GM19238 (cell line): ENCODE data around the gene FHAD1.
"Not testable (repeated sequence)": the region's sequence is repeated elsewhere in the genome, so short reads cannot be mapped to it uniquely, and the experiment has no call there.

Experiments
- DNase-seq: peaks from one replicate; pipeline ENCODE4 v3.0.0; 2011; ENCODE audit warnings: low spot score; ENCODE audit not compliant: insufficient read length

The FHAD1 gene

DNA sequence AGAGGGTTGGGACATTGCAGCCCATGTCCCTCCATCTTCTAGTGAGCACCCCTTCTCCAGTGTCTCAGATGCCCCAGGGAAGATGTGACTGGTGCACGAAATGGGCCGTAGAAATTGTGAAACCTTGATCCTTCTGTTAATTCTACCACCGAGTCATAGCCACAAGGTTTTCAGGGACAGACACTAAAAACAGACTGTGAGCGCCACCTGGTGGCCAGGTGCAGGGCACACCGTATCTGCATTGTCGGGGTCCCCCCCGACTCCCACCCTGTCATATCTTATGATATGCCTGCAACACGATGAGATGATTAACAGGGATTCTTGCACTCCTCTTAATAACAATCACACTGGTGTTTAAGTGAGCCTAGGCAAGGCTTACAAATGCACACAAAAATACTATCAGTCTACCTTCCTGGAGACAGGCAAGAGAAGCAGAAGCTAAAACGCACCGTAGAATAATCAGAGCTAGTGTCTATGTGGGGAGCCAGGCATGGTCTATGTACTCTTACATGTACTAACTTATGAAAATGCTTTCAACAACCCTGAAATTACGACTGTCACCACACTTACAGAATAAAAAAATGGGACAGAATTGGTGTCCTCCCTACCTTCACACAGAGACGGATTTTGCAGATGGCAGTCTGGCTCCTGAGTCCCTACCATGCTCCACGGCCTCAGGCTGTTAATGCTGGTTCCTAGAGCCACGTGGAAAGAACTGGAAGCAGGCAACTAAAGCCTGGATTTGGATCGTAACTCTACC is 57.9 kb downstream of the FHAD1 start:
- peak; percentile 26 for DNase-seq

DNA sequence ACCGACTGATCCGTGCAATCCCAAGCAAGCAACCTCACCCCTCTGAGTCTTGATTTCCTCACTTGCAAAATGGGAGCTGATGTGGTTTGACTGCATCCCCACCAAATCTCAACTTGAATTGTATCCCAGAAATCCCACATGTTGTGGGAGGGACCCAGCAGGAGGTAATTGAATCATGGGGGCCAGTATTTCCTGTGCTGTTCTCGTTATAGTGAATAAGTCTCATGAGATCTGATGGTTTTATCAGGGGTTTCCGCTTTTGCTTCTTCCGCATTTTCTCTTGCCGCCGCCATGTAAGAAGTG is 58.4 kb downstream of the FHAD1 start:
- DNase-seq, result no peak

DNA sequence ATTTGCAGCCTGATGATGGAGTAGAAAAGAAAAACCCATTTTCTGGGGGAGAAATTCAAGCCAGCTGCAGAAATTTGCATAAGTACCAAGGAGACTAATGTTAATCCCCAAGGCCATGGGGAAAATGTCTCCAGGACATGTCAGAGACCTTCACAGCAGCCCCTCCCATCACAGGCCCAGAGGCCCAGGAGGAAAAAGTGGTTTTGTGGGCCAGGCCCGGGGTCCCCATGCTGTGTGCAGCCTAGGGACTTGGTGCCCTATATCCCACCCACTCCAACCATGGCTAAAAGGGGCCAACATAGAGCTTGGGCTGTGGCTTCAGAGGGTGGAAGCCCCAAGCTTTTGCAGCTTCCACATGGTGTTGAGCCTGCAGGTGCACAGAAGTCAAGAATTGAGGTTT is 59.3 kb downstream of the FHAD1 start:
- not testable (repeated sequence) for DNase-seq

DNA sequence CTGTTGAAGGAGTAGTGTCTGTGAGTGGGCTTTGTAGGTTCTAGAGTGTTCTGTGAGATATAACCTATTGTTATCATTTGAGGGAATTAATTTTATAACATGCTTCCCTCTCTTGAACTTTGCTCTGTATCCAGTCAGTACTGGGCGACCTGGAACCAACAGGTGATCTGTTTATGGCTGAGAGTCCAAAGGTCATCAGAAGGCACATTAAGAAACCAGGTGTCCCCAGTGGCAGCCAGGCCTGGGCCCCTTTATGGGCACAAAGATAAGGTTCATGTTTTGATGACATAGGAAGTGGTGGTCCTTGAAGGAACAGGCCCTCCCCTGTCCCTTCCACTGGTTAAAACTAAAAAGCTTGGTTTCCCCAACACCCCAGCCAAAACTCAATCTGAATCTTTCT is 61.1 kb downstream of the FHAD1 start:
- DNase-seq, result no peak

DNA sequence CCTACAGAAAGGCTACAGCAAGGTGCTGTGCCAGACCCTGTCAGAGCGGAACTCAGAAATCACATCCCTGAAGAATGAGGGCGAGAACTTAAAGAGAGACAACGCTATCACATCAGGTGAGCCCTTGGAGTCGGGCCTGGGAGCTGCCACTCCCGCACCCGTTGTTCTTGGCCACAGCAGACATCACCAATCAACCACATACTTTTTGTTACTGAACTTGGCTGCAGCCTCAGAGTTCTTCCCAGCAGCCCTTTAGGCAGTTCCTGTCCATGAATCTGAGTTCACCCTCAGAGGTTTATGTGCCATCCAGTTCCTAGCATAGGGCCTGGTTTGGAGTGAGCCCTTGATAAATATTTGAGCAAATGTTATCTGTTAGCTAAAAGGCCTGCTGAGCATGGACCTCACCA is 61.6 kb downstream of the FHAD1 start:
- DNase-seq, result no peak

DNA sequence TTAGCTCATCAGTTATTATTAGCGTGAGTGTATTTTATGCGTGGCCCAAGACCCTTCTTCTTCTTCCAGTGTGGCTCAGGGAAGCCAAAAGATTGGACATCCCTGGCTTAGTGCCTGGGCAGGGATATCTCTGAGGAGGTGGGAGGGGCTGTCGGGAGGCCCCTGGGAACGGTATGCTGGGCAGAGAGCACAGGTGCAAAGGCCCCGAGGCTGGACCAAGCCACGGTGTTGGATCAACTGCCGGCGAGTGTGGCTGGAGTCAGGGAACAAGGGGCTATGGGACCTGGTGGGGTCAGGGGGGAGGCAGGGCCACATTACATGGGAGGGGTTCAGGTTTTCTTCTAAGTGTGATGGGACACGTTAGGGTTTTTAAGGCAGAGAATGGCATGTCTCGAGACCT is 62.7 kb downstream of the FHAD1 start:
- no peak for DNase-seq

DNA sequence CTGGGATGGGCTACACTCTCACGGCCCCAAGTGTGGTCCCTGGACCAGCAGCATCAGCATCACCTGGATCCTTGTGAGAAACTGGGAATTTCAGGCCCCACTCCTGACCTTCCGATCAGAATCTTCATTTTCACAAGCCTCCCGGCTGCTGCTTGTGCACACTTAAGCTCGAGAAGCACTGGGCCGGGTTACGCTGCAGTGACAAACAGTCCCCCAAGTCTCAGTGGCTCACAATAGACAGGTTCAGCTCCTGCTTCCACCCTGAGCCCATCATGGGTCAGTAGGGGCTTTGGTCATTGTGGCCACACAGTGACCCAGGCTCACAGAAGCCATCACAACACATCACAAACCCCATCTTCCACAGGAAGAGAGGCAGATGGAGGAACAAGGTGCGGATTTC is 63.5 kb downstream of the FHAD1 start:
- DNase-seq, result no peak

DNA sequence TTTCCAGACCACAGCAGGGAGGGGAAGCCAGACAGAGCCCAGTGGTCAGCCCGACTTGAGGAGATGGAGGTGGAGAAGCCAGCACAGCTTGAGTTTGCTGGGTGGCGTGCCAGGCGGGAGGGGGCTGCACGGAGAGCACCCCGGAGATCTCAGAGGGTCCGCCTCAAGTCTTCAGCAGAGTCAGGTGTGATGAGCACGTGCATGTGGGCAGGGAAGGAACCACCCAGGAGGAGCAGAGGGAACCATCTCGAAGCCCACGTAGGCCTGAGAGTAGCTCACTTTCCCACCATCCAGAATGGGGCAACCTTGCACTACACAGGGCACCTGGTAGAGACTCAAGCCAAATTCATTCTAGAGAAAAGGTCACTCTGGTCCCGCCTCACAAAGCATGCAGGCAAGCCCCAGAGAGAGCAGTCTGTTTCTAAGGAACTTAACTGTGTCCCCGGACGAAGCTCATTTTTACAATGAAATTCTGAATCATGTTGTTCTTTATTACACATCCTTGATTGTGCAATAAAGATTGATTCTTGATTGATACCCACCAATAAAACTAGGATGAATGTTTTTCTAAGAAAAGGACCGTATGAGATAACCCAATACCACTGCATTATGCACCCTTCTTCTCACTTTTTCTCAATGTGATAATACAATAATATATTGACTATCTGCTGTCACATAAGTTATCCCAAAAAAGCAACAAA is 64.2 kb downstream of the FHAD1 start:
- no peak for DNase-seq

DNA sequence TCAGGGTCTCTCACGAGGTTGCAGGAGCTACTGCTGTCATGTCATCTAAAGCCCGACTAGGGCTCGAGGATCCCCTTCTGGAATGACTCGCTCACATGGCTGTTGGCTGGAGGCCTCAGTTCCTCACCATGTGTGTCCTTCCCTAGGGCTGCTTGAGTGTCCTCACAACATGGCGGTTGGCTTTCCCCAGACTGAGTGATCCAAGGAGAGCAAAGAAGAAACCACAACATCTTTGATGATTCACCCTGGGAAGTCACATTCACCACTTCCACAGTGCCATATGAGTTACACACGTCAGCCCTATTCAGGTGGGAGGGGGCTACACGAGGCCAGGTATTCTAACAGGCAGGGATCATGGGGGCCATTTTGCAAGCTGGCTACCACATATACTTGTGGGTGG is 64.9 kb downstream of the FHAD1 start:
- DNase-seq, result no peak

DNA sequence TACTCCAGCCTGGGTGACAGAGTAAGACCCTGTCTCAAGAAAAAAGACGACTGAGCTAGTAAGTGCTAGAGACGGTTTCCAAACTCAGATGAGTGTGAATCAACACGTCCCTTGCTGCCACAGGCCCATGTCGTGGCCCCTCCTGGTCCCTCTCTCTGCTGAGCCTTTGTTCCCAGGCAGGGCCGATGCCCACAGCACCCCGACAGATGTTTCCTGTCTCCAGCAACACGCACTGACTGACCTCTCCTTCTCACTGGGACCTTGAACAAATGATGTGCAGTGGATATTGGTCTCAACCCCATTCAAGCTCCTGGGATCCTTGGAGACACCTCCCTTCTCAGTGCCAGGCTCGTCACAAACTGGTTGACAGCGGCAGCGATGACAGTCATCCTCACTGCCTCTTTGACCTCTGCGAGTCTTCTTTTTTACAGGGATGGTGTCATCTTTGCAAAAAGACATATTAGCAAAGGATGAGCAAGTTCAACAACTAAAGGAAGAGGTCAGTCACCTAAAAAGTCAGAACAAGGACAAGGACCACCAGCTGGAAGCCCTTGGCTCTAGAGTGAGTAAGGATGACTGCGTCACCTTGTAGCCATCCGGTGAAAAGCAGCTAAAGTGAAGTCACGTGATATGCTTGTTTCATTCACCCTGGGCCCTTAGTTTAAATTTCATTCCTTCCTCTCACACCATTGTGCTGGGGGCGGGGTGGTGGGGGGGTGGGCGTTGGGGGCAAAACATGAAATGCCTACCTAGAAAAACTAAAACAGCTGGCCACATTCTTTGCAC is 65.8 kb downstream of the FHAD1 start:
- no peak for DNase-seq

DNA sequence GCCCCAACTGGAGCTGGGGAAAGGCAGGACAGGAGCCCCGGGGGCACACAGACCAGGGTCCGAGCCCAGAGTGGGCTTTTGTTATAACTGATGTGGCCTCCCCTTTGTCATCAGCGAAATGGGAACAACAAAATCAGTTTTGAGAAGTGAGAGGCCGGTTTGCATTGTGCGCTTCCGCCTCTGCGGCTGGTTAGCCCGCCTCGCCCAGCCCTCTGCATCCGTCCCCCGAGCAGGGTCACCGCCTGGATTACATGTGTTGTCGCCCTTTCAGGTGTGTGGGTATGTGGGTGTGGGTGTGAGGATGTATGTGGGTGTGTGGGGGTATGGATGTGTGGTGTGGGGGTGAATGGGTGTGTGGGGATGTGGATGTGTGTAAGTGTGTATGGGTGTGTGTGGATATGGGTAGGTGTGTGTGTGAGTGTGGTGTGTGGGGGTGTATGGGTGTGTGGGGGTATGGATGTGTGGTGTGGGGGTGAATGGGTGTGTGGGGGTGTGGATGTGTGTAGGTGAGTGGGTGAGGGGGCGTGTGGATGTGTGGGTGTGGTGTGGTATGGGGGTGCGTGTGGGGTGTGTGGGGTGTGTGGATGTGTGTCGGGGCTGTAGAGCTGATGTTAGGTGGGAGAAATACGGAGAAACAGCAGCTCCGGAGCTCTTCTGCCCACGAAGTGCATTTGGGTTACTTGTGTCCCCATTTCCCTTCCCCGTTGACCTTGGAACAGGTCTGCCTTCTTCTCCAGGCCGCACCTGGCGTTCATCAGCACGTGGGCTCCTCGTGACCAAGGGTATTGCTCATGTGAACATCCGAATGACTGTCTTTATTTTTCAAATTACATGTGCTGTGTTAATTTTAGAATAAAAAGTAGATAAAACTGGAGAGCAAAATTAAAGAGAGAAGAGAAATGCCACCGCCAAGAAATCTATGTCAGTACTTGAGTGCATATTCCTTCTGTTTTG is 67.6 kb downstream of the FHAD1 start:
- DNase-seq, result no peak

DNA sequence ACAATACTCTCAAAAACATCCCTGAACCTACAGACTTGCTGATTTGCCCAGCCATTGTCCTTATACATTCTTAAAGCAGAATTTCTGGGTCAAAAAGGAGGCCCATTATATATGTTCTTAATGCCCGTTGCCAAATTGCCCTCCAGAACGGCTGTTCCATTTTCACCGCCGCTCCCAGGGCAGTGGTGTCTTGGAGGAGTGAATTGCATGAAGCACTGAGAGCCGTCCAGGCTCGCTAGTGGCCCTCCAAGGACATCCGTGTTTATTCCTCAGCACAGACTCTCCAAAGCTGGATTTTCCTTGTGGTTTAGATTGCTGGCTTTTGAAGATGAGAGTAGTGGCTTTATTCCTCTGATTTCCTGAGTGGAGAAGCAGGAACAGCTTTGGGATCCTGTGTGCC is 68.8 kb downstream of the FHAD1 start:
- DNase-seq, result no peak

DNA sequence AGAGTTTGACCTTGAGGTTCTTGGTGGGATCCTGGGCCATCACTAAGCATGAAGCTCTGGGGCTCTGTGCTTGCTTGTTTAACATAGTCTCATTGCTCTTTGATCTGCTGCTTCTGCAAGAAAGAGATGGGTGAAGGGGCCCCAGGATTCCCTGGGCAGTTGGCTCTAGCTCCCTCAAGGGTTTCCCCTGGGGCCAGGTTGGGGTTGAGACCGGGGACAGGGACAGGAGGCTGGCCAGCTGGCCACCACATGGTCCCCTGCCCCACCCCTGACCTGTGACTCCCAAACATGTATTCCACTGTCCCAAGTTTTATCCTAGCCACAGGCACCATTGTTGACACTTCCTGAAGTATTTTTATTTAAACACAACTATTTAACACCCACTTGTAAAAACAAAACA is 69.5 kb downstream of the FHAD1 start:
- DNase-seq, result no peak

DNA sequence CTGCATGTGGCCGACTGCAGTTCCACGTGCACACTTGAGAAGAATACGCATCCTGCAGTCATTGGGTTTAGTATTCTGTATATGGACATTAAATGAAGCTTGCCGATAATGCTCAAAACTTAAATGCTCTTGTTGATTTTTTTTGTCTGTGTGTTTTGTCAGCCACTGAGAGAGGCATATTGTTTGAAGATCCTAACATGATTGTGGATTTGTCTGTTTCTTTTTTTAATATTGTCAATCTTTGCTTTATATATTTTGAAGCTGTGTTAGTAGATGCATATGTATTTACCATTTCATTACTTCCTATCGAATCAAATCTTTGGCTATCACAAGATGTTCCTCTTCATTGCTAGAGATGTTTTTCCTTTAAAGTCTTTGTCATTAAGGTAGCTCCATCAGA is 73.2 kb downstream of the FHAD1 start:
- no peak for DNase-seq

DNA sequence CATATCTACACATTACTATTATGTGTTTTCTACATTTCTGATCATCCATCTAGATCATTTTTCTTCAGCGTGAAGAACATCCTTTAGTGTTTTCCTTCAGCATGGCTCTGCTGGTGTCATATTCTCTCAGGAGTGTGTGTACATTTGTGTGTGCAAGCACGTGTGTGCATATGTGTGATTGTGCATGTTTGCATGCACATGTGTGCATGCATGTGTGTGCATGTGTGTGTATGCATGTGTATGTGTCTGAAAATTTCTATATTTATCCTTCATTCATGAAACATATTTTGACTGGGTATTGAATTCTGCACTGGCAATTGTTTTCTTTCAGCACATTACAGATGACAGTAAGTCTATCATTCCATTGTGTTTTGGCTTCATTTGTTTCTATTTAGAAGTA is 74.6 kb downstream of the FHAD1 start:
- DNase-seq, result no peak

DNA sequence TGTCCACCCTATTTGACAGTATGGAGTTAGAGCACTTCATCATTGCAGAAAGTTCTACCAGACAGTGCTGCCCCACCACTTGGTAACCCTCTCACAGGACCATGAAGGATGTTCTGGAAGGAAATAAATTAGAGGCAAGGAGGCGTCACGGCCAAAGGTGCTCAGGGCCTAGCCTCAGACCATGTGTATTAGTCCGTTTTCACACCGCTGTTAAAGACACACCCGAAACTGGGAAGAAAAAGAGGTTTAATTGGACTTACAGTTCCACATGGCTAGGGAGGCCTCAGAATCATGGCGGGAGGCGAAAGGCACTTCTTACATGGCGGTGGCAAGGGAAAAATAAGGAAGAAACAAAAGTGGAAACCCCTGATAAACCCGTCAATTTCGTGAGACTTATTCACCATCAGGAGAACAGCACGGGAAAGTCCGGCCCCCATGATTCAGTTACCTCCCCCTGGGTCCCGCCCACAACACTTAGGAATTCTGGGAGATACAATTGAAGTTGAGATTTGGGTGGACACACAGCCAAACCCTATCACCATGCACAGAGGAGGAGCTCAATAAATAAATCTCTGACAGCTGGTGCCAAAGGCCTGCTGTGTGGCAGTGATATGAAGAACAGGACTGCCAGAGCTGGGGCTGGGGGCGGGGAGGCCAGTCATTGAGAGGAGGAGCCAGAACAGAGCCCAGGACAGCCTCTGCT is 75.8 kb downstream of the FHAD1 start:
- no peak for DNase-seq

DNA sequence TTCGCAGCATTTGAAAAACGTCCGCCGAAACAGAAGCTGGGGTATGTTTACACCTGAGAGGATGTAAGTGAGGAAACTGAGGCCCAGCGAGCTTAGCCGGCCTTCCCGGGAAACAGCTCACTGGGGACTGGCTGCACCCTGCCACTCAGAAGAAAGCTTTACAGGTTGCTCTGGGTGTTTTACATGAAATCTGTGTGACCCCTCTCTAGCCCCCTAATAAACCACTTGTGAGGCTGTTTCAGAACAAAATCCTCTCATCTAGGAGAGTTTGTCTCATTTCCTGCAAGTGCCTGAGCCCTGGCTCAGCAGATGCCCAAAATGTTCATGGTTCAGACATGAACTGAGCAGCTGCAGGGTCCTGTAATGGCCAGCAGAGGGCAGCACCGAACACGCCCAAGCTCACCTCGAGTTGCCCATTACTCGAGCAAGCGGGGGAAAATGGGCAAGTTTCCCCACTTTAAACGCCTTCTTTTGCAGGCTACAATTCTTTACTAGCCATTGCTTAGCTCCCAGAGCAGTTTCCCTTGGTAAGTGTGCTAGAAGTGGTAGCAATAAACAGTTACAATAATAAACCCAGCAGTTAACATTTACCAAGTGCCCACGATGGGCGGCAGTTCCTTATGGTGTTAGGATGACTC is 76.4 kb downstream of the FHAD1 start:
- DNase-seq, result peak; percentile 54

DNA sequence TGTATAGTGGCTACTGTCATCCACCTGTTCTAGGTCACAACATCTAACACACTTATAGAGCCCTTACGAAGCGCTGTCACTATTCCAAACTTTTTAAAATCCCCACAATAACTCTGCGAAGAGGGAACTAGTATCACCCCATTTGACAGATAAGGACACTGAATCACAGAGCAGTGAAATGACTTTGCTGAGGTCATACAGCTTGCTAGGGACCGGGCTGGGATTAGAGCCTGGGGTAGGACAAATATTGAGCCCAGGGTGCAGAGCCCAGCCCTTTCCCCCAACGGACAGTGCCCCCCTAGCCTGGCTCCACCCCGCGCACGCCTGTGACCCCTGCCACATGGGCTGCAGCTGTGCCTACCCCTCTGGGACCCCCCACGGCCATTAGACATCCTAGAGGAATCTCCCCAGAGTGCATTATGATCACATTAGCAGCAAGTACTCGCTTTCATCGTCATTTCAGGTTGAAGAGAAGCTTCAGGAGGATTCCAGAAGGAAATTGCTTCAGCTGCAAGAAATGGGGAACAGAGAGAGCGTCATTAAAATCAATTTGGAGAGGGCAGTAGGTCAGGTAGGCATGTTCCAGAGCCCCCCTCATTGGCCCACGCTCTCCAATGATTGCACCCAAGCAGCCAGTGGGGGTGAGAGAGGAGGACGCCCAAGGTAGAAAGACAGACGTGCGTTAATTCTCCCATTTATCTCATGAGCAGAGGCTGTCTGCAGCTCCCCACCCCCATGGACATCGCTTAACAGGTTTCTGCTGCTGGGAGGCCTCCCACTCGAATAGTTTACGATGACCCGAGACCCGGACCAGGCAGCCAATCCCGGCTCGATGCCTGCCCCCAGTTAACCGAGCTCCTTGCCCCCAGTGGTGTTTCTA is 77.2 kb downstream of the FHAD1 start:
- no peak for DNase-seq

DNA sequence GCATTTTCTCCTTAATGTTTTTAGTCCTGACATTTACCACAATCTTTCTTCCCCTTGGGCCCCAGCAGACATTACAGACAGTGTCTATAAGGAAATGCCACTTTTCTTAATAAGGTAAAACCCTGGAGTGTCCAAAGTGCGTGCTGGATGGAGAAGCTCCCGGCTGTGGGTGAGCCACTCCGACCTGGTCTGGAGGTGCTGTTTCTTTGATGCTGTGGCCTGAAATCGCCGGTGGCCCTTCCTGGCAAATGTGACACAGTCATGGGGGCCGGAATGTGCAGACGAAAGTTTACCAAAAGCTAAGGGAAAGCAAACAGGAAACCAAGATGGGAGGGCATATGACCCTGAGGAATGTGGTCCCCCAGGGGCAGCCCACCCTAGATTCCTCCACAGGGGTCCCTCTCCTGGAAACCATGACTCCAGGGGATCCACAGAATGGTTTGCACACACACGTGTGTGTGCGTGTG is 77.9 kb downstream of the FHAD1 start:
- no peak for DNase-seq
